Neural cell (in vitro differentiated cells): ENCODE data around the gene SBNO1. TPM values are rescaled to one million over a fixed set of nuclear protein-coding genes. Genes with fewer than 3 reads are reported as not detected.

Experiments
- H2AFZ ChIP-seq: fragments of 200-600, 300-800 bp; sonication (generic), shearing (Covaris generic); 2 replicates; pipeline ENCODE4 v1.6.0; 2014; ENCODE audit warnings: low read depth, mild to moderate bottlenecking, antibody characterized with exemption, low read length, moderate library complexity
- H3F3A ChIP-seq: fragments of 200-600 bp; shearing (Covaris generic); 2 replicates; pipeline ENCODE4 v1.6.1; 2016; ENCODE audit warnings: mild to moderate bottlenecking, moderate library complexity, mixed read lengths, antibody characterized with exemption, low read length; ENCODE audit not compliant: insufficient read depth, poor library complexity, severe bottlenecking
- H3K27ac ChIP-seq: fragments of 200-600, 300-800 bp; sonication (generic), shearing (Covaris generic); 2 replicates; pipeline ENCODE4 v1.5.1; 2014; ENCODE audit warnings: mild to moderate bottlenecking, low read length, moderate library complexity
- H3K27me3 ChIP-seq: fragments of 300-800, 200-600 bp; sonication (generic), shearing (Covaris generic); 2 replicates; pipeline ENCODE4 v1.6.0; 2014; ENCODE audit warnings: mild to moderate bottlenecking, low read depth, low read length, moderate library complexity; ENCODE audit not compliant: insufficient read depth
- H3K36me3 ChIP-seq: fragments of 300-800, 200-600 bp; sonication (generic), shearing (Covaris generic); 2 replicates; pipeline ENCODE4 v1.5.1; 2014; ENCODE audit warnings: mild to moderate bottlenecking, antibody characterized with exemption, low read length, moderate library complexity; ENCODE audit not compliant: insufficient read depth
- H3K4me2 ChIP-seq: fragments of 300-800, 200-600 bp; sonication (generic), shearing (Covaris generic); 2 replicates; pipeline ENCODE4 v1.6.0; 2014; ENCODE audit warnings: mild to moderate bottlenecking, low read length
- H3K4me3 ChIP-seq: fragments of 300-800, 200-600 bp; sonication (generic), shearing (Covaris generic); 2 replicates; pipeline ENCODE4 v1.5.1; 2014; ENCODE audit warnings: mild to moderate bottlenecking, low read length, moderate library complexity
- H3K79me2 ChIP-seq: fragments of 200-600 bp; shearing (Covaris generic); replicated peaks from 2 replicates; pipeline ENCODE4 v1.6.0; 2014; ENCODE audit warnings: mild to moderate bottlenecking, low read length, moderate library complexity; ENCODE audit not compliant: insufficient read depth
- H3K9ac ChIP-seq: fragments of 300-800, 200-600 bp; sonication (generic), shearing (Covaris generic); 2 replicates; pipeline ENCODE4 v1.6.1; 2016; ENCODE audit warnings: mild to moderate bottlenecking, low read length, mixed read lengths
- H3K9me2 ChIP-seq: fragments of 200-600 bp; shearing (Covaris generic); 2 replicates; pipeline ENCODE4 v1.6.1; 2016; ENCODE audit warnings: mild to moderate bottlenecking, low read length, mixed read lengths; ENCODE audit not compliant: insufficient read depth
- H3K9me3 ChIP-seq: fragments of 200-600, 300-800 bp; sonication (generic), shearing (Covaris generic); 2 replicates; pipeline ENCODE4 v1.6.1; 2016; ENCODE audit warnings: mild to moderate bottlenecking, mixed run types, low read length, moderate library complexity, mixed read lengths
- H4K20me1 ChIP-seq: fragments of 200-600 bp; shearing (Covaris generic); 2 replicates; pipeline ENCODE4 v1.6.1; 2016; ENCODE audit warnings: mild to moderate bottlenecking, mixed run types; ENCODE audit not compliant: insufficient read depth
- CTCF ChIP-seq: fragments of 450-650 bp; IDR thresholded peaks from 2 replicates; pipeline ENCODE4 v1.5.1; 2014; ENCODE audit warnings: antibody characterized with exemption, mild to moderate bottlenecking, moderate library complexity; ENCODE audit not compliant: poor library complexity, severe bottlenecking
- EP300 ChIP-seq: fragments of 450-650 bp; conservative IDR thresholded peaks from 2 replicates; pipeline ENCODE4 v1.6.1; 2014; ENCODE audit warnings: antibody characterized with exemption, mild to moderate bottlenecking, moderate library complexity; ENCODE audit not compliant: poor library complexity, severe bottlenecking
- EZH2 ChIP-seq: fragments of 200-600, 300-800 bp; shearing (Covaris generic), sonication (generic); IDR thresholded peaks from 2 replicates; pipeline ENCODE4 v1.6.1; 2014; ENCODE audit warnings: antibody characterized with exemption, low read length, borderline replicate concordance, mild to moderate bottlenecking; ENCODE audit not compliant: insufficient read depth, poor library complexity, severe bottlenecking
- MXI1 ChIP-seq: fragments of 450-650 bp; conservative IDR thresholded peaks from 2 replicates; pipeline ENCODE4 v1.6.1; 2014; ENCODE audit warnings: antibody characterized with exemption, mild to moderate bottlenecking; ENCODE audit not compliant: poor library complexity, severe bottlenecking
- POLR2AphosphoS5 ChIP-seq: IDR thresholded peaks from 2 replicates; pipeline ENCODE4 v1.6.1; 2012
- RAD21 ChIP-seq: fragments of 450-650 bp; conservative IDR thresholded peaks from 2 replicates; pipeline ENCODE4 v1.6.1; 2014; ENCODE audit warnings: antibody characterized with exemption, mild to moderate bottlenecking, moderate library complexity
- REST ChIP-seq: IDR thresholded peaks from 2 replicates; pipeline ENCODE4 v1.6.1; 2012; ENCODE audit warnings: borderline replicate concordance
- SMC3 ChIP-seq: fragments of 450-650 bp; conservative IDR thresholded peaks from 2 replicates; pipeline ENCODE4 v1.6.1; 2014; ENCODE audit warnings: antibody characterized with exemption, mild to moderate bottlenecking, moderate library complexity; ENCODE audit not compliant: poor library complexity
- TAF1 ChIP-seq: IDR thresholded peaks from 2 replicates; pipeline ENCODE4 v1.6.1; 2012; ENCODE audit warnings: low read depth
- polyA plus RNA-seq: library from polyadenylated mRNA; depleted of rRNA; stranded (reverse); fragments of >200 nt; gene quantifications from 2 replicates; pipeline ENCODE4 v1.2.3, GENCODE V29; 2014

SBNO1 gene
- polyA plus RNA-seq, 1 donor from 2014 or later = 17.9 TPM

- Histone ChIP-seq H3K79me2 (no peaks in the 10 kb centered on the region), H3K9me3 (no peaks in the 10 kb centered on the region), H3F3A (no peaks in the 10 kb centered on the region), H3K36me3 (peaks cover 4% of the 10 kb centered on the region), H3K9me2 (no peaks in the 10 kb centered on the region), H2AFZ (no peak overlapping the region), H3K4me3 (no peak overlapping the region), H3K4me2 (no peak overlapping the region), H3K27me3 (no peaks in the 10 kb centered on the region), H3K9ac (no peak overlapping the region), H4K20me1 (no peaks in the 10 kb centered on the region), H3K27ac (no peak overlapping the region)
- TF ChIP-seq CTCF = no peak
- TF ChIP-seq EP300 = no peak
- no peak for TF ChIP-seq EZH2
- no peak for TF ChIP-seq MXI1
- no peak for TF ChIP-seq SMC3
These were observed 28.1 kb downstream of the SBNO1 start for GRCh38 chr12:123336530-123336929.

- Histone ChIP-seq H3F3A (no peaks in the 10 kb centered on the region), H3K9me3 (no peaks in the 10 kb centered on the region), H3K4me2 (no peak overlapping the region), H3K9me2 (no peaks in the 10 kb centered on the region), H3K9ac (no peak overlapping the region), H2AFZ (no peak overlapping the region), H3K27me3 (no peaks in the 10 kb centered on the region), H4K20me1 (no peaks in the 10 kb centered on the region), H3K79me2 (no peaks in the 10 kb centered on the region), H3K36me3 (peaks cover 4% of the 10 kb centered on the region), H3K27ac (no peak overlapping the region), H3K4me3 (no peak overlapping the region)
- TF ChIP-seq SMC3 = no peak
- no peak for TF ChIP-seq RAD21
- TF ChIP-seq TAF1 = no peak
- TF ChIP-seq REST = no peak
- no peak for TF ChIP-seq EZH2
- no peak for TF ChIP-seq POLR2AphosphoS5
- no peak for TF ChIP-seq EP300
- TF ChIP-seq MXI1 = no peak
These were observed 29.2 kb downstream of the SBNO1 start for GRCh38 chr12:123335490-123335889.

GRCh38 chr12:123329799-123330198 is 34.8 kb downstream of the SBNO1 start:
- no peaks in the 10 kb centered on the region for H3K79me2 ChIP-seq
- H3K4me2 ChIP-seq = no peak overlapping the region
- no peaks in the 10 kb centered on the region for H3K27me3 ChIP-seq
- no peak overlapping the region for H2AFZ ChIP-seq
- H3K9me2 ChIP-seq = no peaks in the 10 kb centered on the region
- TF ChIP-seq SMC3 (no peak), RAD21 (no peak), EP300 (no peak), REST (no peak), EZH2 (no peak)
- H3K9me3 ChIP-seq = no peaks in the 10 kb centered on the region
- no peak overlapping the region for H3K4me3 ChIP-seq
- H3K9ac ChIP-seq = no peak overlapping the region
- H3K36me3 ChIP-seq = no peaks in the 10 kb centered on the region
- H3K27ac ChIP-seq = no peak overlapping the region
- H3F3A ChIP-seq = no peaks in the 10 kb centered on the region
- no peaks in the 10 kb centered on the region for H4K20me1 ChIP-seq
